Rectal smooth muscle tissue (tissue), 1 donor: ENCODE measurements around the gene DIS3L2.
A peak's percentile ranks its signal among the peaks of the same experiment; 100 is the strongest.

Experiments
- H3K27ac ChIP-seq: one replicate; pipeline ENCODE4 v1.7.0; 2013; ENCODE audit warnings: low read depth, low read length, inconsistent platforms
- H3K27me3 ChIP-seq: one replicate; pipeline ENCODE4 v1.7.0; 2013; ENCODE audit warnings: low read length; ENCODE audit not compliant: control insufficient read depth, insufficient read depth
- H3K36me3 ChIP-seq: one replicate; pipeline ENCODE4 v1.7.0; 2013; ENCODE audit warnings: low read length; ENCODE audit not compliant: control insufficient read depth, insufficient read depth
- H3K4me1 ChIP-seq: one replicate; pipeline ENCODE4 v1.7.0; 2013; ENCODE audit warnings: low read length; ENCODE audit not compliant: control insufficient read depth, insufficient read depth
- H3K4me3 ChIP-seq: one replicate; pipeline ENCODE4 v1.7.0; 2013; ENCODE audit warnings: low read length
- H3K9ac ChIP-seq: one replicate; pipeline ENCODE4 v1.7.0; 2013; ENCODE audit warnings: low read length

DIS3L2 gene, protein sequence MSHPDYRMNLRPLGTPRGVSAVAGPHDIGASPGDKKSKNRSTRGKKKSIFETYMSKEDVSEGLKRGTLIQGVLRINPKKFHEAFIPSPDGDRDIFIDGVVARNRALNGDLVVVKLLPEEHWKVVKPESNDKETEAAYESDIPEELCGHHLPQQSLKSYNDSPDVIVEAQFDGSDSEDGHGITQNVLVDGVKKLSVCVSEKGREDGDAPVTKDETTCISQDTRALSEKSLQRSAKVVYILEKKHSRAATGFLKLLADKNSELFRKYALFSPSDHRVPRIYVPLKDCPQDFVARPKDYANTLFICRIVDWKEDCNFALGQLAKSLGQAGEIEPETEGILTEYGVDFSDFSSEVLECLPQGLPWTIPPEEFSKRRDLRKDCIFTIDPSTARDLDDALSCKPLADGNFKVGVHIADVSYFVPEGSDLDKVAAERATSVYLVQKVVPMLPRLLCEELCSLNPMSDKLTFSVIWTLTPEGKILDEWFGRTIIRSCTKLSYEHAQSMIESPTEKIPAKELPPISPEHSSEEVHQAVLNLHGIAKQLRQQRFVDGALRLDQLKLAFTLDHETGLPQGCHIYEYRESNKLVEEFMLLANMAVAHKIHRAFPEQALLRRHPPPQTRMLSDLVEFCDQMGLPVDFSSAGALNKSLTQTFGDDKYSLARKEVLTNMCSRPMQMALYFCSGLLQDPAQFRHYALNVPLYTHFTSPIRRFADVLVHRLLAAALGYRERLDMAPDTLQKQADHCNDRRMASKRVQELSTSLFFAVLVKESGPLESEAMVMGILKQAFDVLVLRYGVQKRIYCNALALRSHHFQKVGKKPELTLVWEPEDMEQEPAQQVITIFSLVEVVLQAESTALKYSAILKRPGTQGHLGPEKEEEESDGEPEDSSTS

DNA sequence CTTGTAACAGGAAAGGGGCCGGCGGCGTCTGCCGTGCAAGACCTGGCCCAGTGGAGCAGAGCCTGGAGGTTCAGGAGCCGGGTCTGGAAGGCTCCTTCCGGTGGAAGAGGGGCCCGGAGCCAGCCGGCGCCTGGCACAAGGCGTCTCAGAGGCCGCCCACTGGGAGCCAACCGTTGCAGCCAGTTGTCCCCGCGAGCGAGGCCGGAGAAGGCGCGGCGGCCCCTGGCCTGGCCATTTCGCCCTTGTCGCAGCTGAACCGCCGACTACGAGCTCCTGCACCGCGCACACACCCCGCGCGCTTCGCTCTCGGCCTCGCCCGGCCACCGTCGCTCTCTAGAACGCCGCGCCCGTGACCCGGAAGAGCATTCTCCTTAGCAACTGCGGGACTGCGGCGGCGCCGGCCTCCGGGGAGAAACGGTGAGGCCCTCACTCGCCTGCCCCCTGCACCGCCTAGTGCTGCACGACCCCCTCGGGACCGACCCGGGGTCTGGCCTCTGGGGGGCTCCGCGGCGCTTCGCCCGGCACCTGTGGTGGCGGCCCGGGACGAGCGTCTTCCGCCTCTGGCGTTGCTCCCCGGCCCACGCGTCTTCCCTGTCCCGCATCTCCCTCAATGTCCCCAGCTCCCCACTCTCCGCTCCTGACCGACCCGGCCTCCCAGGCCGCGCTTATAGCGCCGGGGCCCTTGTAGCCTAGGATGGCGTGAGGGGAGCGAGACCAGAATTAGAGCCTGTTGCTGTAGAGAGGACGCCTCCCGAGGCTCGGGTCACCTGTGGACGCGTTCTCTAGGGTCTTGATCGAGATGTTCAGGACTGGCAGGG is at the start of gene DIS3L2:
TSS of gene DIS3L2 (plus strand) at position 365 of the 818 bp plus-strand sequence. CDS start 53,215 bp downstream, outside the sequence.
- Histone ChIP-seq H3K4me1 (peaks cover 6% of the 10 kb centered on the region), H3K36me3 (no peaks in the 10 kb centered on the region), H3K9ac (peak within 1 kb of the TSS; percentile 75), H3K27me3 (no peaks in the 10 kb centered on the region), H3K27ac (peak within 1 kb of the TSS; percentile 73), H3K4me3 (peak within 1 kb of the TSS; percentile 98)

DNA sequence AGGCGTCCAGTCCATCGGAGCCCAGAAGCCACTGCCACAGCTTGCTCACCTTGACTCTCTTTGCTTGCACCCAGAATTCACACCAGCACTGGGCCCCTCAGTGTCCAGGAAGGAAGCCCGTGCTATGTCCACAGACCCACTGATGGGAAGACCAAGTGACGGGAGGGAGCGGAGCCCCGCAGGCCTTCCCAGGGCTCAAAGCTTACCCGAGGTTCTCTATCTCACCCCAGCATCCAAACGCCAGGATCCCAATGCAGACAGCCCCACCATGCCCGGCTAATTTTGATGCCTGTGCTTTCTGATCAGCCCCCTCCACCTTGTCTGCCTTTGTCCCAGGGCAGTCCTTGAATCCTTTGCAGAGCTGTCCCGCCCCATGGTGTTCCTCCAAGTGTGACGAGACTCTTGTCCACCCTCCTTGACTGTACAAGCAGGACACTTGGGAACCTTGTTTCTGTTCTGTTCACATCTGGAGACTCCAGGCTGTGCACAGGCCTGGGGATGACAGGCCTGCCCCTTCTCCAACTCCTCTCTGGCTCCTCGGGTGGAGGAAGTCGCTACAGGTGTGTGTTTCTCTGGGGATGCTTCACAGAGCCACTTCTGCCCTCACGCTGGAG is 47.3 kb upstream of the DIS3L2 start:
- H3K36me3 ChIP-seq, result no peaks in the 10 kb centered on the region
- no peaks in the 10 kb centered on the region for H3K4me1 ChIP-seq
- H3K9ac ChIP-seq, result no peak overlapping the region
- no peaks in the 10 kb centered on the region for H3K27me3 ChIP-seq
- H3K27ac ChIP-seq, result no peak overlapping the region
- H3K4me3 ChIP-seq, result no peak overlapping the region

DNA sequence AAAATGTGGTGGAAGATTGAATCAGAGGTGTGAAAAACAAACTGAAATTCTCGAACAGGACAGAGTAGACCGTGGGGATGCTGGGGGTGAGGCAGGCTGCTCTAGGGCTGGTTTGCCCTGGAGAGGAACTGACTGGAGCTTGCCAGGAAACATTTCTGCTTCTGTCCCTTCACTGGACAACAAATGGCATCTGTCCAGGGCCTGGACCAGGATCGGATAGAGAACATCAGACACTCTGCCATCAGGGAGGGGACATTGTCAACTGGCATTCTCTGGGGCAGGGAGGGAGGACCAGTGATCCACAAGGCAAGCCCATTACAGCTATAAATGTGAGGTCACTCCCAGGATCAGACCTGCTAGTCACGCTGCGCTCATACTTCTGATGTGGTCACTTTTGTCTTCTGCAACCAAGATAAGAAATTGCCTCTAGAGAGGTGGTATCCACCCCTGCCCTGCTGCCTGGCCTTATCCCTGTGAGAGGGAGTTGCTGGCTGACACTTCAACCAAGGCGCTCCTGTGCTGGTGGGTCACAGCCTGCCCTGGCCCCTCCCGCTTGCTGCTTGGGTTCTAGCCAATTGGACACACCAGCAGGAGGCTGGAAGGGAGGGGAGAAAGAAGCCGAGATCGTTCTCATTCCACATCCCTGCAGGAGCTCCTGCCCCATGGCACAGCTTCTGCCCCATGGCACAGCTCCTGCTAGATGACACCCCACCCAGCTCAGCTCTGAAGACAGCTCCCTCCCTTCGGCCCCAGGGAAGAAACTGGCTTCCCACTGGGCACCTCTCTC is 44.0 kb upstream of the DIS3L2 start:
- no peak overlapping the region for H3K9ac ChIP-seq
- H3K27ac ChIP-seq, result no peak overlapping the region
- no peaks in the 10 kb centered on the region for H3K36me3 ChIP-seq
- no peaks in the 10 kb centered on the region for H3K4me1 ChIP-seq
- peaks cover 3% of the 10 kb centered on the region for H3K27me3 ChIP-seq
- H3K4me3 ChIP-seq, result no peak overlapping the region

DNA sequence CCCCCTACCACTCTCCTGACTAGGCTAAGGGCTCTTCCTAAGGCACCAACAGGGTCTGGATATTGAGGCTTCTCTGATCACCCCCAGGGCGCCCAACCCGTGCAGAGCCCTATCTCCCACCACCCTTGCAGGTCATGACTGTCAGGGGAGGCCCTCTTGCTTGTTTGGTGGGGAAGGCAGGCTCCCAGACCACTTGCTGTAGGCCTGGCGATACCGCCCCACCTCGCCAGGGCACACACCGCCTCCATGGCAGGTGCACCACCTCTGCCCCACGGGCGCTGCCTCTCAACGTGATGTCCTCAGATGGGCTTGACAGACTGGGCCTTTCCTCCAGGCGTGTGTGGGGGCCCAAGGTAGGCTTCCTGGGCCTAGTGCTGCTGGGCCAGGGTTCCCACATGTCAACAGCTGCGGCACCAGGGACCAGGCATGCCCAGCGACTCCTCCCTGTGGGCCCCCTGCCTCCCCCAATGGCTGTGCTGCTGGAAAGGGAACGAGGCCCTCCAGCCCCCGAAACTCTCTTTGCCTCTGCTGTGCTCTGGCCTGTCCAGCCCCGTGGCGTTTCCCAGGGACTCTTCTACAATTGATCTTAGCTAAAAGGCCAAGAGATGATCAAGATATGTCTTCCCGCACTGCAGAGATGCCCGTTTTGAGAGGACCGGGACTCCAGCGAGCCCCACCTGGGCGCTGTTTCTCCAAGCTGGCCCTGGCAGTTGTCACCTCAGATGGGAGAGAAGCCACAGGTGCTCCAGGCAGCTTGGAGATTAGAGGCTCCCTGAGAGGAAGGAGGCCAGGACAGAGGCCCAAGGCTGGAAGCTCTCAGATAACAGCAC is 42.8 kb upstream of the DIS3L2 start:
- no peaks in the 10 kb centered on the region for H3K4me1 ChIP-seq
- H3K36me3 ChIP-seq, result no peaks in the 10 kb centered on the region
- H3K27me3 ChIP-seq, result peaks cover 3% of the 10 kb centered on the region
- H3K4me3 ChIP-seq, result no peak overlapping the region
- H3K9ac ChIP-seq, result no peak overlapping the region
- H3K27ac ChIP-seq, result no peak overlapping the region

DNA sequence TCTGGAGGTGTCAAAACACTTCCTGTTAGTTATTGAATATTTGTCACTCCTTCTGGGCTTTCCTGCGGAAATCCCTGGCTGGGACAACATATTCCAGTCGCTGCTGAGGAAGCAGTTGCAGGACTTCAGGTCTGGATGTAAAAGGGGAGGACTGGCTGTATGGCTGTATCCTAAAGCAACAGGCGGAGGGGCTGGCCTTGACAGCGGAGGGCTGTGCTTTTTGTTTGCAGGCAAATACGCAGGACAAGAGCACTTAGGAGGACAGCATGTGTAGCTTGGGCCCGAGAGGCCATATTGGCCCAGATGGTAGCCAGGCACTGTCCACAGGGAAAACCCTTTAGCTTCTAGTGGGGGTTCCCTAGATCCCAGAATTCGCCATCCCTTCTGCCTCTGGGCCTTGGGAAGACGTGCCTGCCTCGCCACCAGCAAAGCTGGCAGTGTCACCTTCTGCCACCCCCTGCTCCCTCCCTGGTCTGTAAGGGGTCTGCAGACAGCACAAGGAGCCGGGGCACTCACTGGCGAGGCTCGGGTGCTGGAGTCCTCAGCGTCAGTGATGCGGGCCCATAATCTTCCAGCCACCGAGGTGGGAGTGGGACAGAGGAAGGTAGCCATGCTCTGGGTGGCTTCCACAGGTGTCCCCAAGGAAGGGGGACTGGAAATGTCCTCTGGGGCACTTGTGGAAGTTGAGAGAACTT is 42.0 kb upstream of the DIS3L2 start:
- Histone ChIP-seq H3K27ac (no peak overlapping the region), H3K4me3 (no peak overlapping the region), H3K27me3 (peaks cover 3% of the 10 kb centered on the region), H3K4me1 (no peaks in the 10 kb centered on the region), H3K36me3 (no peaks in the 10 kb centered on the region), H3K9ac (no peak overlapping the region)

DNA sequence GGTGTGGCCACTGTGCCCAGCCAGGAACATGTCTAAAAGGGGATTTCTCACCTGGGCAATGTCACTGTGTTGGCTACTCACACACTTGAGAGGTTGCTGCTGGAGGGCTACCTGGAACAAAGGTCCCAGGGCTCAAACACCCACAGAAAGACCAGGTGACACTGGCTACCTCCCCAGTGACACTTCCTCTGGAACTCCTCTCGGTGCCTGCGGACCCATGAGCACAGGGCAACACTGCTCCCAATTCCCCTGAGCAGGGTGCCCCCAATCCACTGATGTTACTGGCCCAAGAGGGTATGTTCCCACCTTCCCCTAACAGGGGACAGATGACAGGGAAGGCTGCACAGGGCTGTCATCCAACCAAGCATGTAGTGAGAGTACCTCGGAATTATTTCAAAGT is 41.1 kb upstream of the DIS3L2 start:
- no peak overlapping the region for H3K27ac ChIP-seq
- peaks cover 7% of the 10 kb centered on the region for H3K27me3 ChIP-seq
- H3K4me1 ChIP-seq, result no peaks in the 10 kb centered on the region
- H3K9ac ChIP-seq, result no peak overlapping the region
- no peaks in the 10 kb centered on the region for H3K36me3 ChIP-seq
- H3K4me3 ChIP-seq, result no peak overlapping the region

DNA sequence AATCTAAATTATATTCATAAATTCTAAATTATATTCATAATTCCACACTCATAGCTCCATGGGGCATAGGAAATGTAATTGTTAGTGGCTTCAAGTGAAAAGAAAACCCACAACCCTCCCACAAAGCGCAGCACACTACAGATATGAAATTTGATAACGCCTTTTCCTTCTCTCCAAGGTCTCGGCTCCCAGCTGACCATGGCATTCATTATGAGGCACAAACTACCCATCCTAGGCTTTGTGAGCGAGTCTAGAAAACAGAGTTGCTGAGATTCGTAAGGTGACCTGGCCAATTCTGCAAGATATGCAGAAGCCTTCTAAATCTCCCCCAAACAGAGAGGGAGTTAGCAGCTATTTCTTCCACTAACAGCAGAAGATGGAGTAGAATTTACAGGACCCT is 40.7 kb upstream of the DIS3L2 start:
- Histone ChIP-seq H3K4me1 (no peaks in the 10 kb centered on the region), H3K36me3 (no peaks in the 10 kb centered on the region), H3K27ac (no peak overlapping the region), H3K4me3 (no peak overlapping the region), H3K9ac (no peak overlapping the region), H3K27me3 (peaks cover 9% of the 10 kb centered on the region)

DNA sequence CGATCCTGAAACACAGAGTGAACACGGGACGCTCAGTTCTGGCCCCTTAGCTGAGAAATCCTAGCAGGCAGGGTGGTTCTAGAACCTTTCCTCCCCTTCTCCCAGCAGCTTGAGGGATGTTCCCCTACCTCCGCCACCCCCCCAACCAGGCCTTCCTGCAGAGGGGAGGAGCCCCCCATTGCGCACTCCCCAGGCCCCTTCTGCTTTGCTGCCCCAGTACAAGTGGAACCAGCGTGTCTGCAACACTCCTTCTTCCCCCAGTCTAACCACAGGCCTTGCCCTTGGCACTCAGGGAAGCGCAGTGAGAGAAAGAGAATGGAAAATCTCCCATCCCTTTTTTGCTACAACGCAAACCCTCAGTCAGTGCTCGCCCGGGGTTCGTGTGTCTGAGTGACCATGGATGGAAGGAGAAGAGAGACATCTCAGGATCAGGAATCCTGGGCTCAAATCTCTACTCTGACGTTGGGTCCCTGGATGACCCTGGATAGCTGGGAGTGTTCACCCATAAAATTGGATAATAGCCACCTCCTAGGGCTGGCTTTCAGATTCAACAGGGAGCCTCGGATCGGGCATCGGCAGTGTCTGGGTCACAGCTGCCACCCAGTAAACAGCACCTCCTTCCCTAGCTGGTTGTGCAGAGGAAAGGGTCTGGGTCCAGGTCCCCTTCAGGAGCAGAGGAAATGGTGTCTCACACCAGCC is 39.1 kb upstream of the DIS3L2 start:
- no peak overlapping the region for H3K4me3 ChIP-seq
- H3K27me3 ChIP-seq, result peaks cover 22% of the 10 kb centered on the region
- no peak overlapping the region for H3K9ac ChIP-seq
- H3K27ac ChIP-seq, result no peak overlapping the region
- no peaks in the 10 kb centered on the region for H3K4me1 ChIP-seq
- H3K36me3 ChIP-seq, result no peaks in the 10 kb centered on the region

DNA sequence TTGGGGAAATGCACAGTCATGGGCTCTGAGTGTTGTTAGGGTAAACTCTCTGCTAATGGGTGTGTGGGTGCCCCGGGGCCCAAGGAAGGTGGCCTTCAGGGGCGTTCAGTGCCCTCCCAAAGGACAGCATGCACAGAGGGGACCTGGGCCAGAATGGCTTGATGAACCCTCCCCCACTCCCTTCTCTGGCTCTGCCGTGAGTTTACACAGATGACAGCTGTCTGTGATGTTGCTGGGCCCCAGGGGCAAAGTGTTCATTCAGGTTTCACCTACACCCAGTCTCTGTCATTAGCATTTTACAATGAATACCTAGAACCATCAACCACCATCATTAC is 38.5 kb upstream of the DIS3L2 start:
- peaks cover 24% of the 10 kb centered on the region for H3K27me3 ChIP-seq
- no peak overlapping the region for H3K27ac ChIP-seq
- no peaks in the 10 kb centered on the region for H3K4me1 ChIP-seq
- H3K4me3 ChIP-seq, result no peak overlapping the region
- H3K36me3 ChIP-seq, result no peaks in the 10 kb centered on the region
- H3K9ac ChIP-seq, result no peak overlapping the region
